Suprapubic skin (tissue), 4 donors: ENCODE data around the gene EBF4.

Source experiments
- CTCF ChIP-seq, 2 donors: fragments of 200-600 bp in 1 of 2; fragments of 450-650 bp in 1 of 2; sonication (generic) in 1 of 2; IDR thresholded peaks; one replicate each; pipeline ENCODE4 v1.5.1; 2016 to 2019; ENCODE audit warnings: antibody characterized with exemption in 2 of 2, mild to moderate bottlenecking in 1 of 2, moderate library complexity in 1 of 2
- EP300 ChIP-seq: sonication (generic); formaldehyde crosslinking; IDR thresholded peaks from one replicate; pipeline ENCODE4 v1.6.1; 2017; ENCODE audit warnings: antibody characterized with exemption
- POLR2A ChIP-seq, 2 donors: fragments of 450-650 bp; IDR thresholded peaks; one replicate each; pipeline ENCODE4 v1.6.1; 2017; ENCODE audit warnings: antibody characterized with exemption in 2 of 2, mild to moderate bottlenecking in 2 of 2, moderate library complexity in 2 of 2
- POLR2AphosphoS5 ChIP-seq, 3 donors: sonication (generic); formaldehyde crosslinking; IDR thresholded peaks; one replicate each; pipeline ENCODE4 v1.6.1; 2017; ENCODE audit warnings: antibody characterized with exemption in 3 of 3

DNA sequence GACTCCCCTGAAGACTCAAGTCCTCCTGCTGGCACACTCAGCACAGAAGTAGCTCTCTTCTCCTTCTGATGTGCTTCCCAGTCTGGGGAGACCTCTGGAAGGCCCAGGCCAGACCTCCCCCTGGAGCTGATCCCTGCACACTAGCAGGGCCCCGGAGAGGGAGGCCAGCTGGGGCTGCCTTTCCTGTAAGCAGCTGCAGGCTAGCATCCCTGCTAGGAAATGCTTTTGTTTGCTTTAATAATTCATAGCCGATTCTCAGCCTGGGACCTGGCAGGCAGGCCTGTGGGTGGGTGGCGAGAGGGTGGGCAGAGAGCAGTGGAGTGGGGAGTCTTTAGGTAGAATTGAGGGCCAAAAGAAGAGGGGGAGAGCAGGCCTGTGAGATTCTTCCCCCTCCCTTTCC lies 5.2 kb downstream of the EBF4 start:
- no peak for TF ChIP-seq CTCF (IDR thresholded peaks at IDR 0.05)
- no peak for TF ChIP-seq POLR2A (IDR thresholded peaks at IDR 0.05)
- no peak for TF ChIP-seq EP300
- no peak for TF ChIP-seq POLR2AphosphoS5 (IDR thresholded peaks at IDR 0.05)
